HG02763 (cell line): ENCODE measurements around the gene USB1.
A peak's percentile ranks its signal among the peaks of the same experiment; 100 is the strongest.

Experiments used
- ATAC-seq: cut with Tn5 transposase; IDR thresholded peaks from one replicate; pipeline ENCODE4 v1.9.1; 2021; ENCODE audit warnings: mild to moderate bottlenecking, moderate library complexity; ENCODE audit not compliant: unreplicated experiment

The USB1 gene

GRCh38 chr16:58000706-58001676 lies at the start of gene USB1:
Gene USB1 (plus strand): TSS chr16:58001407. CDS start chr16:58001484, 77 bp downstream.
- ATAC-seq = peak; percentile 79

GRCh38 chr16:57952909-57953308 lies 48.3 kb upstream of the USB1 start:
- no peak for ATAC-seq

- no peak for ATAC-seq
These were observed 47.4 kb upstream of the USB1 start for GRCh38 chr16:57953857-57954256.

GRCh38 chr16:57955572-57956188 lies 45.5 kb upstream of the USB1 start:
- no peak for ATAC-seq

- ATAC-seq = no peak
These were observed 44.9 kb upstream of the USB1 start for GRCh38 chr16:57956270-57956808.

GRCh38 chr16:57956924-57957672 lies 44.1 kb upstream of the USB1 start:
- no peak for ATAC-seq

- ATAC-seq = no peak
These were observed 43.4 kb upstream of the USB1 start for GRCh38 chr16:57957673-57958392.

- ATAC-seq = no peak
These were observed 42.7 kb upstream of the USB1 start for GRCh38 chr16:57958544-57958943.

- no peak for ATAC-seq
These were observed 42.1 kb upstream of the USB1 start for GRCh38 chr16:57959121-57959520.

- no peak for ATAC-seq
These were observed 41.4 kb upstream of the USB1 start for GRCh38 chr16:57959804-57960203.

- no peak for ATAC-seq
These were observed 40.9 kb upstream of the USB1 start for GRCh38 chr16:57960310-57960709.

- no peak for ATAC-seq
These were observed 40.3 kb upstream of the USB1 start for GRCh38 chr16:57960826-57961472.

- ATAC-seq = no peak
These were observed 39.7 kb upstream of the USB1 start for GRCh38 chr16:57961538-57961937.

GRCh38 chr16:57962046-57962445 lies 39.2 kb upstream of the USB1 start:
- ATAC-seq = no peak

- ATAC-seq = no peak
These were observed 38.5 kb upstream of the USB1 start for GRCh38 chr16:57962756-57963155.

- ATAC-seq = no peak
These were observed 37.0 kb upstream of the USB1 start for GRCh38 chr16:57964157-57964700.

GRCh38 chr16:57966204-57966771 lies 34.9 kb upstream of the USB1 start:
- no peak for ATAC-seq

GRCh38 chr16:57966986-57967385 lies 34.2 kb upstream of the USB1 start:
- no peak for ATAC-seq

- ATAC-seq = no peak
These were observed 33.3 kb upstream of the USB1 start for GRCh38 chr16:57967916-57968315.
